Measurements from ENCODE around the gene UMAD1.
"Not testable (repeated sequence)": the region's sequence is repeated elsewhere in the genome, so short reads cannot be mapped to it uniquely, and the experiment has no call there.

The UMAD1 gene

GRCh38 chr7:7651479-7651878 is 10.9 kb downstream of the UMAD1 start:
- DNase-seq (ENCODE audit: insufficient read length, low spot score), result no peak
- no peak for FAIRE-seq

DNA sequence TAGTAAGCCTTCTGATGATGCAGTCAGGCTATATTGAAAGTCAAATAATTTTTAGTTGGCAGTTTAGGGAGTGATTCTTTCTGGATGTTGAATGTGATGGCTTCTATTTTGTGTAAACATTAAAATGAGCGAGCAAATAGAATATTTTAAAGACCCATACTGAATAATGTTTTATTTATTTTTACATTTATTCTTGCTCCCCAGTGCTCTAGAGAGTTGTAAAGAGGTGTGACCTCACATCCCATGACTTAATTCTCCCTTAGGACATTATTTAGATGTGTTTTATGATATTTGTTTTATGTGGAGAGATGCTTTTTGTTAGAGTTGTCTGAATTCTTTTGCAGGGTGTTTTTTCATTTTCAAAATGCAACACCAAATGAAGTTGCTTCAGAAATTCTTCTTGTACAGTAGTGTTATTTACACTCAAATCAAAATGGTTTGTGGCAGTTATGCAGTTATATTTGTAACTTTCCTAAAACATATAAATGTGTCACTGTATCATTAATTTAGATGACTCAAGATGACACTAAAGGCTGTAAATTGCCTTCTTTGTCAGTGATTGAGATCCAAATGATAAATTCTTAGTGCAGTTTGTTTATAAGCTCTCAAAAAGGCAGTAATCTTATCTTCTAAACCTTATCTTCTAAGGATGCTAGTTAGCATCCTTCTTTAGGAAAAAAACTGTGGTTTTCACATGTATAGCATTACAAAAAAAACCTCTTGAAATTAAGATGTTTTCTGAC is 12.4 kb downstream of the UMAD1 start:
- FAIRE-seq (peak; percentile 33), DNase-seq (ENCODE audit: insufficient read length, low spot score) (no peak)

- DNase-seq (ENCODE audit: insufficient read length, low spot score) (no peak), FAIRE-seq (peak; percentile 39)
Observed at GRCh38 chr7:7653593-7654187, 13.1 kb downstream of the UMAD1 start.

GRCh38 chr7:7654964-7655715 is 14.6 kb downstream of the UMAD1 start:
- no peak for FAIRE-seq
- DNase-seq (ENCODE audit: insufficient read length, low spot score), result no peak

- DNase-seq (ENCODE audit: insufficient read length, low spot score); FAIRE-seq: not testable (repeated sequence)
Observed at GRCh38 chr7:7656459-7656858, 15.9 kb downstream of the UMAD1 start.

DNA sequence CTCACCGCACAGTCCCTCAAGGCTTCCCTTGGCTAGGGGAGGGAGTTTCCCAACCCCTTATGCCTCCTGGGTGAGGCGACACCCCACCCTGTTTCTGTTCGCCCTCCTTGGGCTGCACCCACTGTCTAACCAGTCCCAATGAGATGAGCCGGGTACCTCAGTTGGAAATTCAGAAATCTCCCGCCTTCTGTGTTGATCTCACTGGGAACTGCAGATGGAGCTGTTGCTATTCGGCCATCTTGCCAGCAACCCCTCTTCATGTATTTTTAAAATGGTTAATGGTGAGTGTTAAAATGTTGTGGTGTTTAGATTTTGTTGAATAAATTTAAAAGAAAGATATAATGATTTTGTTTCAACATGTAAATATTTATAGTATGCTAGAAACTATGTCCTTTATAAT is 22.0 kb downstream of the UMAD1 start:
- no peak for DNase-seq (ENCODE audit: insufficient read length, low spot score)
- no peak for FAIRE-seq

DNA sequence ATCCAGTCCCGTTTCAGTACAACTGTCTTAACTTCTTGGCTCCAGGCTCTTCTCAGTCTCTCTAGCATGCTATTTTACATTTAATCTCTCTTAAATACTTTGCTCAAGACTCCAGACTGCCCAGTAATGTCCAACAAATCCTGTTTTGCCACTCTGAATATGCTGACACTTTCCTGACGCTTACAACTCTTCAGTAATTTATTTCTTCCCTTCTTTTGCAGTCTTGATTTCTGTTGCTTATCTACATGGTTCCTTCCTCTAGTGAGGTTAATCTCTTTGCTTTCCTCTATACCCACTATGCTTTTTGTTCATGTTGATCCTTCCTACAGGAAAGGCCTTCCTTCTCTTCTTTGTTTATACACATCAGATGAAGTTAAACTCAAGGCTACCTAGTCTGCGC is 23.7 kb downstream of the UMAD1 start:
- no peak for FAIRE-seq
- DNase-seq (ENCODE audit: insufficient read length, low spot score), result no peak

- FAIRE-seq (no peak), DNase-seq (ENCODE audit: insufficient read length, low spot score) (no peak)
Observed at GRCh38 chr7:7665031-7665430, 24.5 kb downstream of the UMAD1 start.

DNA sequence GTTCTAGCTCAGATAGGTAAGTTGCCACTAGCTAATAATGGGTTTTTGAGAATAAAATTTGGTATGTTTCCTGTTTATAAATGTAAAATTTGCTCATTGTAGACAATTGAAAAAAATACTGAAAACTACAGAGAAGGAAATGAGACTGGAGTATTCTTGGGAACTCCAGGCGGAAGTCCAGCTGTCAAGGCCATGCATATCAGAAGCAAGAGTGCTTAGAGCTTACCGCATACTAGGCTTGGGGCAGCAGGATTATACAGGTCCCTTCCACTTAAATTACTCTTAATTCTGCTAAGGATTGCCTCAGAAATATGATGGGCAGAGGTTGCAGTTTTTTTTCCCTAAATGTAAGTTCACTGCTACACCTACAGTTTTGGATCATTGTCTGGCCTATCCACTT is 26.6 kb downstream of the UMAD1 start:
- no peak for FAIRE-seq
- no peak for DNase-seq (ENCODE audit: insufficient read length, low spot score)

GRCh38 chr7:7668706-7669105 is 28.2 kb downstream of the UMAD1 start:
- no peak for DNase-seq (ENCODE audit: insufficient read length, low spot score)
- no peak for FAIRE-seq

GRCh38 chr7:7670490-7670889 is 29.9 kb downstream of the UMAD1 start:
- no peak for FAIRE-seq
- no peak for DNase-seq (ENCODE audit: insufficient read length, low spot score)

DNA sequence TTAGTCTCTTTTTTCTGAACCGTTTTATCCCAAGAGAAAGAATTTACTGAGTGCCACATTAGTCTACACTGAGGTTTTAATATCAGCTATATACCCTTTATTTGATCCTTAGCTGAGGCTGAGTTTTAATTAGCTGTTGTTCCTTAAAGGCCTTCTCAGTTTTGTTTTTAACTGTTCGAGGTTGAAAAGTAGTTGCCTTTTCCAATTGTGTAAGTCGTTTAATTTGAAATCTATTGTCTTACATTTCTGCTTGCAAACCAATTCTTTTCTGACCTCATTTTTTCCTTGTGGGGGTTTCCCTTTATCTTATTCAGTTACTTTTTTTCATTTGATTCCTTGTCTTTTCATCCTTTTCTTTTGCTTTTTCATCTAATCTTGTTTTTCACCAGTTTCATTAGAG is 30.8 kb downstream of the UMAD1 start:
- DNase-seq (ENCODE audit: insufficient read length, low spot score) (no peak), FAIRE-seq (no peak)

DNA sequence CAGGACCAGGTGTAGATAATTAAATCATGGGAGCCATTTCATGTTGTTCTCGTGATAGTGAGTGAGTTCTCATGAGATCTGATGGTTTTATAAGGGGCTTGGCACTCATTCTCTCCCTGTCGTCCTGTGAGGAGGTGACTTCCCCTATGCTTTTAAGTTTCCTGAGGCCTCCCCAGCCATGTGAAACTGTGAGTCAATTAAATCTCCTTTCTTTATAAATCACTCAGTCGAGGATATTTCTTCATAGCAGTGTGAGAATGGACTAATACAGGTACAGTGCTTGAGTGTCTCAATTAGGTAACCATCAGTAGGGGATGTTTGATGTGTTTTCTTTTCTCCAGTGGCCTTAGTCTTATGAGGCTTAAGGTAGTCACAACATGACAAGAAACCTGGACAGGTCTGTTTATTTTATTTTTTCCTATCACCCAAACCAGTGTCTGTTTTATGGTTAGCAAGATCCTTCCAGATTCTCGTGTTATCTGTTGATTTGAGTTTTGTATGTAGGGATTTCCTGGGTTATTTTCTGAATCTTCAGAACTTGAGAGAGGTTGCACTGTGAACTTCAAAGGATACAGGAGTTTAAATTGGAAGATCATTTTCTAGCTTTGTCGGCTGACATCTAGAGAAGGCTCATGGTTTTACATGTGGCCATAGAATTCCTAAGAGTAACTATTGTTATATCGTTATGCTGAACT is 32.1 kb downstream of the UMAD1 start:
- FAIRE-seq, result no peak
- no peak for DNase-seq (ENCODE audit: insufficient read length, low spot score)

DNA sequence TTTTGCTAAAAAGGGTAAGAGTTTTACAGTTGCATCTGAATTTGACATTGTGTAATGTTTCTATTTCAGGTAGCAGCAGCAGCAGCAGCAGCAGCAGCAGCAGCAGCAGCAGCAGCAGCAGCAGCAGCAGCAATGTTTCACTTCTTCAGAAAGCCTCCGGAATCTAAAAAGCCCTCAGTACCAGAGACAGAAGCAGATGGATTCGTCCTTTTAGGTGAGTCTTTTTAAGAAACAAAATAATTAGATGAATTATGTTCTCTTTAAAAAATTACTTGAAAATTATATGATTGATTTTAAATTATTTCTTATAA is 32.6 kb downstream of the UMAD1 start:
- FAIRE-seq (no peak), DNase-seq (ENCODE audit: insufficient read length, low spot score) (no peak)

GRCh38 chr7:7675686-7676085 is 35.1 kb downstream of the UMAD1 start:
- FAIRE-seq, result no peak

DNA sequence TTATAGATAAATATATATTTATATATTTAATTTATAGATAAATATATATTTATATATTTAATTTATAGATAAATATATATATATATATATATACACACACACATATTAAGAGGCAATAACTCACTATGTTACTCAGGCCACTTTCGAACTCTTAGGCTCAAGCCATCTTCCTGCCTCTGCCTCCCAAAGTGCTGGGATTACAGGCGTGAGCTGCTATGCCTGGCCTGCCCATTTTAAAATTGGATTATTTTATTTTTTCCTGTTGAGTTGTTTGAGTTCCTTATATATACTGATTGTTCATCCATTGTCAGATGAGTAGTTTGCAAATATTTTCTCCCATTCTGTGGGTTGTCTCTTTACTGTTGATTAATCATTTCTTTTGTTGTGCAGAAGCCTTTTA is 39.1 kb downstream of the UMAD1 start:
- DNase-seq (ENCODE audit: insufficient read length, low spot score); FAIRE-seq: not testable (repeated sequence)

More at GRCh38 chr7:7675686-7676085, 35.1 kb downstream of the UMAD1 start:
- DNase-seq (ENCODE audit: insufficient read length, low spot score), result no peak

DNA sequence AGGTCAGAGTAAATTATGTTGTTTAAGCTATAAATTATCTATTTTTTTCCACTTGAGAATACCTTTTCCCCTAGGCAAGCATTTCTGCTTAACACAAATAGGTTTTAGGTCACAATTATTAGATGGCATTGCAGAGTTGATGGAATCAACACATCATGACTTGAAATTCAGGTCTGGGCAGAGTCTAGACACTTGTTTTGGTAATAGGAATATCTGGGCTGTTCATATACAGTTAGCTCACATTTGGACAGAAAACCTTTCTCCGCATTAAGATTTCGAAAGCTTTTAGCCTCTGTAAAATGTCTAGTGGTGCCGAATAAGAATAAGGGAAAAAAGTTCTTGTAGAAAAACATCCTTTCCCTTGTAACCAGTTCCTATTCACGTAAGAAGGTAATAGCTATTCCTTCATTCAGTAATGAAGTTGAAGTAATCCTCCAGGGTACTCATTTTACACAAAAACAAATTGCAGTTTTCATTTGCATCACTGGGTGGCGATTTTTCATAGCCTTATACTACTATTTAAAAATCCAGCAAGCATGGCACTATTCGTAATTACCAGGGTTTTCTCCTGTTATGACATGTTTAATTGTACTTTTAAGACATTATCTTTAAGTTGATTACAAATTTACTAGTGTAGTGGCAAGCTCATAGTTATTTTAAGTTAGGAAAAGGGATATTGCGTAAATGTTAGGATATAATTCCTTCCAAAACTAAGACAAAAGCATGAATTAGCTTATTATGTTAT is 40.8 kb downstream of the UMAD1 start:
- FAIRE-seq (peak; percentile 92), DNase-seq (ENCODE audit: insufficient read length, low spot score) (no peak)

- DNase-seq (ENCODE audit: insufficient read length, low spot score), result no peak
- FAIRE-seq, result no peak
Observed at GRCh38 chr7:7681936-7682329, 41.4 kb downstream of the UMAD1 start.

DNA sequence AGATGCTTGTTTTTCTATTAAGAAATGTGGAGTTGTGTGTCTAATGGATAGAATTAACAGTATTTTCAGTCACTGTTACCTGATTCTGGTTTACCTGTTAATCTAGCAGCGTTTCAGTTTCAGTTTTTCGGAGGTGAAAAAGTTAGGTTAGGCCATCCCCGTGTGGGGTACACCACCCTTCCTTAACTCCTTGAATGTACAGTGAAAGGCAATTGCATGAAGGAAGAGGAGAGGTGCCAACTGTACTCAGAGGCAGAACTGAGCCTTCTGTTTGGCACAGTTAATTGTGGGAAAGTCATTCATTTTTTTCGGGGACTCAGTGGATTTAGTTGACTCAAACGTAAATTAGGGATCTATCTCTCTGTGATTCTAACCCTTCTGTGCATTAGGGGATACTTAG is 42.3 kb downstream of the UMAD1 start:
- FAIRE-seq, result peak; percentile 69
- DNase-seq (ENCODE audit: insufficient read length, low spot score), result no peak

- DNase-seq (ENCODE audit: insufficient read length, low spot score), result no peak
- peak; percentile 81 for FAIRE-seq
Observed at GRCh38 chr7:7686811-7687508, 46.4 kb downstream of the UMAD1 start.
